Progenitor cell of endocrine pancreas (in vitro differentiated cells): ENCODE data around the gene ITIH4. TPM values are rescaled to one million over a fixed set of nuclear protein-coding genes. Genes with fewer than 3 reads are reported as not detected.
A peak's percentile ranks its signal among the peaks of the same experiment; 100 is the strongest.

Experiments
- DNase-seq: peaks from one replicate; pipeline ENCODE4 v3.0.0; 2021; ENCODE audit warnings: low spot score; ENCODE audit not compliant: unreplicated experiment
- H3K27ac Mint-ChIP-seq: 2 replicates; pipeline ENCODE4 v1.8.0; 2021; ENCODE audit warnings: mild to moderate bottlenecking, moderate library complexity, mixed read lengths
- H3K27me3 Mint-ChIP-seq: 2 replicates; pipeline ENCODE4 v1.8.0; 2021; ENCODE audit warnings: mixed read lengths
- H3K36me3 Mint-ChIP-seq: 2 replicates; pipeline ENCODE4 v1.8.0; 2022; ENCODE audit warnings: mixed read lengths; ENCODE audit not compliant: insufficient read depth
- H3K4me1 Mint-ChIP-seq: 2 replicates; pipeline ENCODE4 v1.8.0; 2021; ENCODE audit warnings: low read depth, mixed read lengths
- H3K4me3 Mint-ChIP-seq: 2 replicates; pipeline ENCODE4 v1.8.0; 2021; ENCODE audit warnings: low read depth, mild to moderate bottlenecking, moderate library complexity, mixed read lengths
- H3K9me3 Mint-ChIP-seq: 2 replicates; pipeline ENCODE4 v1.8.0; 2021; ENCODE audit warnings: low read depth, mixed read lengths
- microRNA-seq: library from miRNA; unstranded; fragments of <30 nt; microRNA quantifications from one replicate; pipeline ENCODE4 v1.1.0, GENCODE V29; 2020; ENCODE audit warnings: borderline number of aligned reads; ENCODE audit not compliant: unreplicated experiment
- total RNA-seq: library from RNA; stranded (reverse); gene quantifications from 2 replicates; pipeline ENCODE4 v1.2.1, GENCODE V29; 2021
- TF ChIP-seq, protein P1 (sequence below): fragments of 200-600 bp; sonication (generic); IDR thresholded peaks from one replicate; pipeline ENCODE4 v1.5.0; 2021; ENCODE audit warnings: antibody characterized with exemption, mild to moderate bottlenecking; ENCODE audit not compliant: unreplicated experiment

Gene ITIH4
- total RNA-seq, 1 donor from 2014 or later = 9.7 TPM

DNA sequence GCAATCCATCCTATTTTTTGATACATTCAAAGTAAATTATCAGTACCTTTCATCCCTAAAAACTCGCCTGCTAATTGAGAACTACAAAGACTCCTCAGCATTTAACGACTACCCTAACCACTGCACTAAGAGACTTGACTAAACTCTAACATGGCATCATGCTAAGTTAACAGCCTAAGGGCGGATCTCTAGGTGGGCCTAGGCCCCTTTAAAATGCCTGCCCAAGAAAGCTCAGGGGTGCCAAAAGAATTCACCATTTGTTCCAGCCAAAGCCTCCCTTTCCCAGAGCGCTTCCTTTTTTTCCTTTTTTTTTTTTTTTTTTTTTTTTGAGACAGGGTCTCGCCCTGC is 59.2 kb downstream of the ITIH4 start:
- peak overlapping the region; percentile 99 for H3K27ac Mint-ChIP-seq
- peaks cover 25% of the 10 kb centered on the region for H3K4me1 Mint-ChIP-seq
- H3K9me3 Mint-ChIP-seq = no peaks in the 10 kb centered on the region
- H3K27me3 Mint-ChIP-seq = no peaks in the 10 kb centered on the region
- H3K4me3 Mint-ChIP-seq = peak overlapping the region; percentile 92
- TF ChIP-seq, protein P1, sequence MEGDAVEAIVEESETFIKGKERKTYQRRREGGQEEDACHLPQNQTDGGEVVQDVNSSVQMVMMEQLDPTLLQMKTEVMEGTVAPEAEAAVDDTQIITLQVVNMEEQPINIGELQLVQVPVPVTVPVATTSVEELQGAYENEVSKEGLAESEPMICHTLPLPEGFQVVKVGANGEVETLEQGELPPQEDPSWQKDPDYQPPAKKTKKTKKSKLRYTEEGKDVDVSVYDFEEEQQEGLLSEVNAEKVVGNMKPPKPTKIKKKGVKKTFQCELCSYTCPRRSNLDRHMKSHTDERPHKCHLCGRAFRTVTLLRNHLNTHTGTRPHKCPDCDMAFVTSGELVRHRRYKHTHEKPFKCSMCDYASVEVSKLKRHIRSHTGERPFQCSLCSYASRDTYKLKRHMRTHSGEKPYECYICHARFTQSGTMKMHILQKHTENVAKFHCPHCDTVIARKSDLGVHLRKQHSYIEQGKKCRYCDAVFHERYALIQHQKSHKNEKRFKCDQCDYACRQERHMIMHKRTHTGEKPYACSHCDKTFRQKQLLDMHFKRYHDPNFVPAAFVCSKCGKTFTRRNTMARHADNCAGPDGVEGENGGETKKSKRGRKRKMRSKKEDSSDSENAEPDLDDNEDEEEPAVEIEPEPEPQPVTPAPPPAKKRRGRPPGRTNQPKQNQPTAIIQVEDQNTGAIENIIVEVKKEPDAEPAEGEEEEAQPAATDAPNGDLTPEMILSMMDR = no peak
- DNase-seq = no peak
- H3K36me3 Mint-ChIP-seq = peaks cover 1% of the 10 kb centered on the region

DNA sequence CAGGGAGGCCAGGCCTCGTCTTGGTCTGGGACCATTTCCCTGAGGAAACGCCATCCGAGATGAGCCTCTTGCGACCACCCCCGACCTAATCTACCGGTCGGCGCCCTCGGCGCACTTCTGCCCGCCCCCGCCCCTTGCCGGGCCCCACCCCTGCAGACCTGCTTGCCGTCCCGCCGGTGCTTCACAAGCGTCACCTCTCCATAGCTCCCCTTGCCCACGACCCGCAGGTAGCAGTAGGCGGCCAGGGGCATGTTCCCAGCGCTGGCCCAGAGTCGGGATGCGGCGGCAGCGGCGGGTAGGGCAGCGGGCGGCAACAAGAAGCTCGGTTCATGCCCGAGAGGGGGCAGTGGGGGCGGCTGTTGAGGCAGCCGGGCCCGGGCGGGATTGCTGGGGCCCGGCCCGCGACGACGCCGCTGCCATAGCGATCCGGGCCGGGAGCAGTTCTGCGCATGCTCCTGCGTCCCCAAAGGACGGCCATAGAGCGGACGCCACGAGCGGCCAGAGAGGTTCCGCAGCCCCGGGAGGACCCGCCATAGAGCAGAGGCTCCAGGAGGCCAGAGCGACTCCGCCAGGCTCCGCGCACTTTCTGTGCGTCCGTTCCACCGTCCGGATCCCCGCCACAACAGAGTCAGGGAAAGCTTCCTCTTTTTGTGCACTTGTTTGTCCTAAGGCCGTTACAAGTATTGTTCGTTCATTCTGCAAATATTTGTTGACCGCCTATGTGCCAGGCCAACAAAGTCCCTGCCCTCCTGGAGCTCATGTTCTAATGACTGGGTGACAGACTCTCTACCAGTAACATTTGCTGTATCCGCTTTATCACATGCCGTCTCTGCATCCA is 59.8 kb downstream of the ITIH4 start, which contains the start of gene NEK4:
TSS of gene NEK4 (minus strand) at position 445 of the 838 bp plus-strand sequence. CDS start at position 251, 194 bp downstream.
- TF ChIP-seq, protein P1 = no peak
- H3K36me3 Mint-ChIP-seq = peaks cover 2% of the 10 kb centered on the region
- no peaks in the 10 kb centered on the region for H3K27me3 Mint-ChIP-seq
- no peaks in the 10 kb centered on the region for H3K9me3 Mint-ChIP-seq
- DNase-seq = peak; percentile 85
- peaks cover 20% of the 10 kb centered on the region for H3K4me1 Mint-ChIP-seq
- peak within 1 kb of the TSS; percentile 99 for H3K27ac Mint-ChIP-seq
- H3K4me3 Mint-ChIP-seq = peak within 1 kb of the TSS; percentile 92

DNA sequence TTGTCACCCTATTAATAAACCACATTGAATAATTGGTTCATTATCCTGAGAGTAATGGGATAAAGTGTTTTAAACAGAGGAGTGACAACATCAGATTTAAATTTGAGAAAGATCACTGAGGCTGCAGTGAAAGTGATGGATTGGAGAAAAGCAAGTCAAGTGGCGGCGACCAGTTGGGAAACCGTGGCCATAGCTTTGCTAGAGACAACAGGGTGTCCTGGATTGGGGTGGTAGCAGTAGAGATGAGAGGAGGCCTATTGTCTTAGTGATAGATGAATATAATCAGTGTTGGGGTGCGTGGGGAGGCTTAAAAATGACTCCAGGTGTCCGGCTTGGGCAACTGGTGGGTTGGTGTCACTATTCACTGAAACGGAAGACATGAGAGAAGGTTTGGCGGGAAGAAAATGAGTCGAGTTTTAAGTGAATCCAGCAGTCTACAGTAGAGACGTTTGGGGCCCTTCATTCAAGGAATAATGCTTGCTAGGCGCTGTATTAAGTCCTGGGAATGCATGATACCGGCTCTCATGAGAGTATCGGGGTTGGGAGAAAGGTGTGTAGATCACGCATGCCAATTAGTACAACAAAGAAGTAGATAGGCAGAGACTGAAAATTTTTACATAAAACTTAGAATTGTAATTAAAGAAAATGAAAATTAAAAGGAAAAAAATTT is 60.6 kb downstream of the ITIH4 start:
- H3K4me1 Mint-ChIP-seq = peaks cover 14% of the 10 kb centered on the region
- H3K27ac Mint-ChIP-seq = peak overlapping the region; percentile 90
- H3K4me3 Mint-ChIP-seq = peak overlapping the region; percentile 92
- H3K36me3 Mint-ChIP-seq = peaks cover 6% of the 10 kb centered on the region
- no peak for DNase-seq
- TF ChIP-seq, protein P1 = no peak
- H3K9me3 Mint-ChIP-seq = no peaks in the 10 kb centered on the region
- no peaks in the 10 kb centered on the region for H3K27me3 Mint-ChIP-seq

DNA sequence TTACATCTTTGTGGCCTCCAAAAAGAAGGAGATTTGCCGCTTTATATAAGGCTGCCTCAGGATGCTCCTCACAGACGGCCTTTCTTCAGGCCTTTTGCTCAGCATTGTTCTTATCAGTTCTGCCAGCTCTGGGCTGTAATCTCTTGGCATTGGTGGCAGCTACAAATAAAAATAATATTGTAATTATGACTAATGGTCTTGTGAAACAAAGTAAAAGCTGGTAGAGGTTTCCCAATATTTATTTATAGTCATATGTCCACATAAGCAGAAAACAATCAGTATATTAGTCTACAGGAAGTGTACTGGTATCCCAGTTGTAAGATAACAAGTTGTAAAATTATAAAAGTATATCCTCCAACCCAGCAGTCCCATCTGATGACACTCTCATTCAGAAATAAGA is 67.0 kb downstream of the ITIH4 start:
- no peaks in the 10 kb centered on the region for H3K4me1 Mint-ChIP-seq
- peaks cover 20% of the 10 kb centered on the region for H3K36me3 Mint-ChIP-seq
- H3K9me3 Mint-ChIP-seq = no peaks in the 10 kb centered on the region
- no peak overlapping the region for H3K4me3 Mint-ChIP-seq
- TF ChIP-seq, protein P1 = no peak
- no peak overlapping the region for H3K27ac Mint-ChIP-seq
- no peaks in the 10 kb centered on the region for H3K27me3 Mint-ChIP-seq
- no peak for DNase-seq

Small RNAs within 50 kb of the gene (microRNA-seq; reads per million reads assigned to microRNA genes)
- not detected for gene MIR8064

Other genes with a start within 250 kb of the ITIH4 start
- 128 and 131 TPM in 2 replicates for gene PBRM1, start 144.8 kb downstream of the ITIH4 start, total RNA-seq
- gene GNL3, start 144.6 kb downstream of the ITIH4 start, total RNA-seq = 85.9 and 94.0 TPM in 2 replicates
- 76.4 and 79.8 TPM in 2 replicates for gene GLT8D1, start 124.9 kb downstream of the ITIH4 start, total RNA-seq
- 85.1 and 89.6 TPM in 2 replicates for gene SPCS1, start 124.6 kb downstream of the ITIH4 start, total RNA-seq
- 49.8 and 51.1 TPM in 2 replicates for gene NEK4, start 59.7 kb downstream of the ITIH4 start, total RNA-seq
- 11.3 and 14.1 TPM in 2 replicates for gene ITIH1, start 53.1 kb downstream of the ITIH4 start, total RNA-seq
- gene ITIH3, start 35.9 kb downstream of the ITIH4 start, total RNA-seq = 0.87 and 1.2 TPM in 2 replicates
- not detected in 2 replicates for gene MUSTN1, start 4.3 kb upstream of the ITIH4 start, total RNA-seq
- 17.4 and 18.4 TPM in 2 replicates for gene STIMATE, start 66.9 kb upstream of the ITIH4 start, total RNA-seq
- gene SFMBT1, start 215.4 kb upstream of the ITIH4 start, total RNA-seq = 19.7 and 20.5 TPM in 2 replicates